ENCODE data around the gene HSD17B3. TPM values are rescaled to one million over a fixed set of nuclear protein-coding genes. Genes with fewer than 3 reads are reported as not detected.
"Not testable (repeated sequence)": the region's sequence is repeated elsewhere in the genome, so short reads cannot be mapped to it uniquely, and the experiment has no call there.

HSD17B3 gene
- total RNA-seq, 1 donor from 2014 or later, result not detected

- peaks cover 27% of the 10 kb centered on the region for H3K9me3 Mint-ChIP-seq
- DNase-seq (ENCODE audit: extremely low spot score, unreplicated experiment), result no peak
- no peak overlapping the region for H3K27ac Mint-ChIP-seq
Observed at GRCh38 chr9:96192710-96193109, 109.3 kb downstream of the HSD17B3 start.

GRCh38 chr9:96189995-96190394 lies 112.0 kb downstream of the HSD17B3 start:
- Mint-ChIP-seq H3K4me3 (no peak overlapping the region), H3K27me3 (peaks cover 3% of the 10 kb centered on the region), H3K4me1 (ENCODE audit: unreplicated experiment) (peaks cover 13% of the 10 kb centered on the region), H3K27ac (no peak overlapping the region), H3K9me3 (peaks cover 31% of the 10 kb centered on the region), H3K36me3 (peaks cover 4% of the 10 kb centered on the region)
- TF ChIP-seq CTCF (conservative IDR thresholded peaks at IDR 0.05), result no peak
- DNase-seq (ENCODE audit: extremely low spot score, unreplicated experiment), result no peak

More at GRCh38 chr9:96192710-96193109, 109.3 kb downstream of the HSD17B3 start:
- Mint-ChIP-seq H3K4me1 (ENCODE audit: unreplicated experiment) (peaks cover 10% of the 10 kb centered on the region), H3K4me3 (no peak overlapping the region), H3K36me3 (peaks cover 4% of the 10 kb centered on the region), H3K27me3 (peaks cover 6% of the 10 kb centered on the region)
- TF ChIP-seq CTCF (conservative IDR thresholded peaks at IDR 0.05), result no peak

GRCh38 chr9:96189581-96189980 lies 112.4 kb downstream of the HSD17B3 start:
- H3K27me3 Mint-ChIP-seq; H3K36me3 Mint-ChIP-seq; H3K4me3 Mint-ChIP-seq; H3K27ac Mint-ChIP-seq; DNase-seq (ENCODE audit: extremely low spot score, unreplicated experiment): not testable (repeated sequence)
- Mint-ChIP-seq H3K9me3 (peaks cover 31% of the 10 kb centered on the region), H3K4me1 (ENCODE audit: unreplicated experiment) (peaks cover 13% of the 10 kb centered on the region)

GRCh38 chr9:96188571-96188970 lies 113.4 kb downstream of the HSD17B3 start:
- Mint-ChIP-seq H3K27me3 (peaks cover 3% of the 10 kb centered on the region), H3K4me3 (no peak overlapping the region)

GRCh38 chr9:96187151-96187555 lies 114.8 kb downstream of the HSD17B3 start:
- Mint-ChIP-seq H3K27ac (peak overlapping the region; percentile 78), H3K36me3 (peaks cover 4% of the 10 kb centered on the region), H3K4me3 (peak overlapping the region; percentile 51), H3K4me1 (ENCODE audit: unreplicated experiment) (peaks cover 18% of the 10 kb centered on the region), H3K9me3 (peaks cover 18% of the 10 kb centered on the region), H3K27me3 (peaks cover 3% of the 10 kb centered on the region)
- no peak for DNase-seq (ENCODE audit: extremely low spot score, unreplicated experiment)
- no peak for TF ChIP-seq CTCF (conservative IDR thresholded peaks at IDR 0.05)

More at GRCh38 chr9:96188571-96188970, 113.4 kb downstream of the HSD17B3 start:
- DNase-seq (ENCODE audit: extremely low spot score, unreplicated experiment), result no peak
- Mint-ChIP-seq H3K36me3 (peaks cover 4% of the 10 kb centered on the region), H3K27ac (peak overlapping the region; percentile 34), H3K9me3 (peaks cover 27% of the 10 kb centered on the region), H3K4me1 (ENCODE audit: unreplicated experiment) (peaks cover 13% of the 10 kb centered on the region)
- no peak for TF ChIP-seq CTCF (conservative IDR thresholded peaks at IDR 0.05)

GRCh38 chr9:96186591-96187011 lies 115.4 kb downstream of the HSD17B3 start:
- Mint-ChIP-seq H3K9me3 (peaks cover 18% of the 10 kb centered on the region), H3K36me3 (peaks cover 4% of the 10 kb centered on the region), H3K27ac (peak overlapping the region; percentile 78), H3K27me3 (peaks cover 3% of the 10 kb centered on the region), H3K4me1 (ENCODE audit: unreplicated experiment) (peaks cover 18% of the 10 kb centered on the region), H3K4me3 (peak overlapping the region; percentile 51)
- TF ChIP-seq CTCF (conservative IDR thresholded peaks at IDR 0.05), result no peak
- DNase-seq (ENCODE audit: extremely low spot score, unreplicated experiment), result no peak
